A673 (cell line): ENCODE data around the gene KRTAP4-4. TPM values are rescaled to one million over a fixed set of nuclear protein-coding genes. Genes with fewer than 3 reads are reported as not detected.

Source experiments
- BruUV-seq: library from RNA; stranded (reverse); fragments of 400-500 nt; replicated peaks from 2 replicates; lab custom pipeline; 2021; lab: Mats Ljungman, UMichigan
- CTCF ChIA-PET: fragments of 300-600 bp; sonication (Branson Sonifier 250); formaldehyde crosslinking; loops from one replicate; lab custom pipeline; 2022; ENCODE audit warnings: antibody characterized with exemption; lab: Charles Lee
- POLR2A ChIA-PET: fragments of 300-600 bp; sonication (Branson Sonifier 250); formaldehyde crosslinking; loops from one replicate; lab custom pipeline; 2022; ENCODE audit warnings: antibody characterized with exemption; ENCODE audit not compliant: low non-redundant PET; lab: Charles Lee
- DNase-seq: peaks from one replicate; pipeline ENCODE4 v3.0.0-alpha.2; 2015; ENCODE audit warnings: low spot score
- H3K27ac ChIP-seq: fragments of 200-600 bp; sonication (generic); 2 replicates; pipeline ENCODE4 v1.5.1; 2016; ENCODE audit warnings: mixed run types, low read depth, mild to moderate bottlenecking, mixed read lengths, antibody characterized with exemption, low read length; ENCODE audit not compliant: poor library complexity, severe bottlenecking
- H3K27me3 ChIP-seq: fragments of 200-600 bp; sonication (generic); replicated peaks from 2 replicates; pipeline ENCODE4 v1.6.1; 2017; ENCODE audit warnings: mixed run types, low read depth, mild to moderate bottlenecking, mixed read lengths, antibody characterized with exemption, low read length; ENCODE audit not compliant: insufficient read depth, poor library complexity
- H3K36me3 ChIP-seq: fragments of 200-600 bp; sonication (generic); 2 replicates; pipeline ENCODE4 v1.6.1; 2016; ENCODE audit warnings: mixed run types, mild to moderate bottlenecking, mixed read lengths, antibody characterized with exemption, low read length; ENCODE audit not compliant: insufficient read depth, poor library complexity, severe bottlenecking
- H3K4me1 ChIP-seq: fragments of 200-600 bp; sonication (generic); 2 replicates; pipeline ENCODE4 v1.6.1; 2017; ENCODE audit warnings: mixed run types, mild to moderate bottlenecking, mixed read lengths, antibody characterized with exemption, low read length; ENCODE audit not compliant: insufficient read depth, poor library complexity, severe bottlenecking
- H3K4me3 ChIP-seq: fragments of 200-600 bp; sonication (generic); 2 replicates; pipeline ENCODE4 v1.5.1; 2016; ENCODE audit warnings: low read depth, mixed run types, mild to moderate bottlenecking, mixed read lengths, low read length; ENCODE audit not compliant: poor library complexity, severe bottlenecking
- H3K9me3 ChIP-seq: fragments of 200-600 bp; sonication (generic); 2 replicates; pipeline ENCODE4 v1.6.1; 2016; ENCODE audit warnings: mixed run types, low read depth, mild to moderate bottlenecking, mixed read lengths, antibody characterized with exemption, low read length; ENCODE audit not compliant: poor library complexity, severe bottlenecking
- CTCF ChIP-seq: fragments of 300-800, 200-600 bp; sonication (generic); conservative IDR thresholded peaks from 2 replicates; pipeline ENCODE4 v1.5.1; 2017; ENCODE audit warnings: low read depth, mild to moderate bottlenecking, antibody characterized with exemption, low read length, moderate library complexity, mixed read lengths
- EZH2 ChIP-seq: fragments of 200-600 bp; sonication (generic); IDR thresholded peaks from 2 replicates; pipeline ENCODE4 v1.6.1; 2017; ENCODE audit warnings: borderline replicate concordance, low read depth, mild to moderate bottlenecking, mixed read lengths, antibody characterized with exemption, low read length; ENCODE audit not compliant: poor library complexity, severe bottlenecking
- intact Hi-C: fragments of 100-400 bp; cut with micrococcal nuclease; formaldehyde crosslinking; loops from one replicate; pipeline ENCODE4 v1.10.0; 2022; ENCODE audit not compliant: unreplicated experiment
- total RNA-seq: library from RNA; stranded (reverse); gene quantifications from 2 replicates; pipeline ENCODE4 v1.2.3, GENCODE V29; 2021

The KRTAP4-4 gene
- total RNA-seq, 1 experiment from 2014 or later, result not detected

- intact Hi-C loops, result loop anchor here (1.0 to 5.0 kb wide), 5 partner anchors 182 to 522 kb away; no protein-coding TSS in a partner anchor
- Histone ChIP-seq H3K27me3 (no peaks in the 10 kb centered on the region), H3K4me3 (no peak overlapping the region), H3K27ac (peak overlapping the region; percentile 96), H3K4me1 (peaks cover 31% of the 10 kb centered on the region), H3K36me3 (no peaks in the 10 kb centered on the region), H3K9me3 (peaks cover 15% of the 10 kb centered on the region)
- no peak for TF ChIP-seq CTCF
- TF ChIP-seq EZH2, result no peak
- ChIA-PET POLR2A (no interaction called here), CTCF (no interaction called here)
- no TSS peak for BruUV-seq
- peak; percentile 75 for DNase-seq
These were observed 15.3 kb downstream of the KRTAP4-4 start for GRCh38 chr17:41145261-41145660.

GRCh38 chr17:41144846-41145245, 15.7 kb downstream of the KRTAP4-4 start:
- CTCF ChIA-PET, result no interaction called here
- peak; percentile 71 for DNase-seq
- peaks cover 31% of the 10 kb centered on the region for H3K4me1 ChIP-seq
- TF ChIP-seq CTCF (no peak), EZH2 (no peak)
- POLR2A ChIA-PET, result no interaction called here
- no peaks in the 10 kb centered on the region for H3K36me3 ChIP-seq
- BruUV-seq, result no TSS peak
- H3K27ac ChIP-seq, result peak overlapping the region; percentile 96
- H3K9me3 ChIP-seq, result peaks cover 19% of the 10 kb centered on the region
- intact Hi-C loops, result loop anchor here (1.0 to 5.0 kb wide), 5 partner anchors 182 to 522 kb away; no protein-coding TSS in a partner anchor
- no peak overlapping the region for H3K4me3 ChIP-seq
- no peaks in the 10 kb centered on the region for H3K27me3 ChIP-seq

GRCh38 chr17:41141361-41141760, 19.2 kb downstream of the KRTAP4-4 start:
- Histone ChIP-seq H3K9me3 (peaks cover 21% of the 10 kb centered on the region), H3K36me3 (no peaks in the 10 kb centered on the region), H3K27me3 (no peaks in the 10 kb centered on the region), H3K4me3 (no peak overlapping the region), H3K27ac (no peak overlapping the region), H3K4me1 (peaks cover 11% of the 10 kb centered on the region)
- no peak for DNase-seq
- ChIA-PET POLR2A (no interaction called here), CTCF (no interaction called here)
- intact Hi-C loops, result no loop called here
- BruUV-seq, result no TSS peak
- TF ChIP-seq EZH2 (no peak), CTCF (no peak)
